ENCODE results near the gene ACTC1. TPM values are rescaled to one million over a fixed set of nuclear protein-coding genes. Genes with fewer than 3 reads are reported as not detected.

Gene ACTC1
- total RNA-seq, 1 experiment from 2014 or later: not detected

DNA sequence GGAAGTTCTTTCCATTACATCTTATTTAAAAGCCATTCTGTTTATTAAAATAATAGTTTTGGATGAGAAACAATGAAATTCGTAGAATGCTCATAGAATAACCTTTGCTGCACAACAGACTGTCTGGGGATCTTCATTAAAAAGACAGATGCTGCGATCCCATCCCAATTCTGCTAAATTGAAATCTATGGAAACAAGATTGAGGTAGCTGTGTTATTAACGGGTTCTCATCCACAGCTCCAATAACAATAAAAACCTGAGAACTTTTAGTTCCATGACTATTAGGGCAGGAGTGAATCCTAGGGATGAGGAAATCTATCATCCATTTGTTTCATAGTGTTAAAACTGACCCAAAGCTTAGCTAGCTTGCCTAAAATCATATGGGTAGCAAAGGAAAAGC, 38.1 kb downstream of the ACTC1 start:
- DNase-seq (ENCODE audit: low read depth, low spot score) (no peak), ATAC-seq (no peak)
- H3K36me3 ChIP-seq (ENCODE audit: control insufficient read depth, insufficient read depth, low read length): no peaks in the 10 kb centered on the region
- no peak overlapping the region for H3K4me3 ChIP-seq (ENCODE audit: low read depth in 2 of 2, low read length in 2 of 2)
- H3K27me3 ChIP-seq (ENCODE audit: control insufficient read depth, insufficient read depth, low read length): peaks cover 46% of the 10 kb centered on the region
- CTCF ChIA-PET: no interaction called here
- intact Hi-C loops (cut with micrococcal nuclease; ENCODE audit: unreplicated experiment): no loop called here
- POLR2A ChIA-PET: no interaction called here
- TF ChIP-seq POLR2AphosphoS5 (IDR thresholded peaks at IDR 0.05; ENCODE audit: low read depth, low read length) (no peak), TCF7L2 (IDR thresholded peaks at IDR 0.05; ENCODE audit: low read depth, low read length) (no peak), REST (IDR thresholded peaks at IDR 0.05; ENCODE audit: insufficient read depth in 1 of 2, low read depth in 2 of 2, low read length in 1 of 2) (no peak), SIN3A (IDR thresholded peaks at IDR 0.05; ENCODE audit: borderline replicate concordance, insufficient read depth, low read depth, low read length) (no peak), CTCF (IDR thresholded peaks at IDR 0.05) (no peak)
- H3K9me3 ChIP-seq (ENCODE audit: control insufficient read depth, insufficient read depth, low read depth, low read length): no peaks in the 10 kb centered on the region
- BruUV-seq (replicated peaks): no TSS peak
- H3K4me1 ChIP-seq (ENCODE audit: control insufficient read depth, insufficient read depth, low read length): no peaks in the 10 kb centered on the region
- H3K27ac ChIP-seq (ENCODE audit: low read length): no peak overlapping the region
- in situ Hi-C loops (cut with HindIII; ENCODE audit: low pct_unique_long_range_greater_than_20kb, low sequenced_read_pairs): no loop called here

DNA sequence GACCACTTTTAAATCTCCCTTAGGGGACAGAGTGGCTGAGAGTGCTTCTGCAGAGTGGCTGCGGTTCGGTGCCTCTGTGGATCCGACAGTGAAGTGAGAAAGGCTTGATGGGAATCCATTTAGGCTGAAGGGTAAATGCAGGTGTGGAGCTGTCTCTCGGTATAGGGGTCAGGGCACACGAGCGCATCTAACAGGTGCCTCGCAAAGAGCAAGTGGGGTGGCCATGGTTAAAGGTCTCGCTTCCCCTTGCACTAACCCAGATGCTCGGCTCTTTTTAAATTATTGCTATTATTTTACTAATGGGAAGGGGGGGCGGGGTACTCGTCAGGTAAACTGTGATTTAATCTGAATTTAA, 40.0 kb downstream of the ACTC1 start:
- H3K4me1 ChIP-seq (ENCODE audit: control insufficient read depth, insufficient read depth, low read length): no peaks in the 10 kb centered on the region
- no peak for ATAC-seq
- no peaks in the 10 kb centered on the region for H3K36me3 ChIP-seq (ENCODE audit: control insufficient read depth, insufficient read depth, low read length)
- BruUV-seq (replicated peaks): no TSS peak
- no peak for DNase-seq (ENCODE audit: low read depth, low spot score)
- no peak overlapping the region for H3K4me3 ChIP-seq (ENCODE audit: low read depth in 2 of 2, low read length in 2 of 2)
- TF ChIP-seq CTCF (IDR thresholded peaks at IDR 0.05): no peak
- no peak for TF ChIP-seq REST (IDR thresholded peaks at IDR 0.05; ENCODE audit: insufficient read depth in 1 of 2, low read depth in 2 of 2, low read length in 1 of 2)
- no peak for TF ChIP-seq POLR2AphosphoS5 (IDR thresholded peaks at IDR 0.05; ENCODE audit: low read depth, low read length)
- TF ChIP-seq TCF7L2 (IDR thresholded peaks at IDR 0.05; ENCODE audit: low read depth, low read length): no peak
- no peak for TF ChIP-seq SIN3A (IDR thresholded peaks at IDR 0.05; ENCODE audit: borderline replicate concordance, insufficient read depth, low read depth, low read length)
- peaks cover 36% of the 10 kb centered on the region for H3K27me3 ChIP-seq (ENCODE audit: control insufficient read depth, insufficient read depth, low read length)
- ChIA-PET POLR2A (no interaction called here), CTCF (no interaction called here)
- intact Hi-C loops (cut with micrococcal nuclease; ENCODE audit: unreplicated experiment): no loop called here
- no peaks in the 10 kb centered on the region for H3K9me3 ChIP-seq (ENCODE audit: control insufficient read depth, insufficient read depth, low read depth, low read length)
- no peak overlapping the region for H3K27ac ChIP-seq (ENCODE audit: low read length)
- in situ Hi-C loops (cut with HindIII; ENCODE audit: low pct_unique_long_range_greater_than_20kb, low sequenced_read_pairs): no loop called here

Measured in Panc1 (cell line).